ENCODE data around the gene LLGL2. TPM values are rescaled to one million over a fixed set of nuclear protein-coding genes. Genes with fewer than 3 reads are reported as not detected.

The LLGL2 gene
- total RNA-seq, 1 experiment from 2014 or later: 19.8 TPM

DNA sequence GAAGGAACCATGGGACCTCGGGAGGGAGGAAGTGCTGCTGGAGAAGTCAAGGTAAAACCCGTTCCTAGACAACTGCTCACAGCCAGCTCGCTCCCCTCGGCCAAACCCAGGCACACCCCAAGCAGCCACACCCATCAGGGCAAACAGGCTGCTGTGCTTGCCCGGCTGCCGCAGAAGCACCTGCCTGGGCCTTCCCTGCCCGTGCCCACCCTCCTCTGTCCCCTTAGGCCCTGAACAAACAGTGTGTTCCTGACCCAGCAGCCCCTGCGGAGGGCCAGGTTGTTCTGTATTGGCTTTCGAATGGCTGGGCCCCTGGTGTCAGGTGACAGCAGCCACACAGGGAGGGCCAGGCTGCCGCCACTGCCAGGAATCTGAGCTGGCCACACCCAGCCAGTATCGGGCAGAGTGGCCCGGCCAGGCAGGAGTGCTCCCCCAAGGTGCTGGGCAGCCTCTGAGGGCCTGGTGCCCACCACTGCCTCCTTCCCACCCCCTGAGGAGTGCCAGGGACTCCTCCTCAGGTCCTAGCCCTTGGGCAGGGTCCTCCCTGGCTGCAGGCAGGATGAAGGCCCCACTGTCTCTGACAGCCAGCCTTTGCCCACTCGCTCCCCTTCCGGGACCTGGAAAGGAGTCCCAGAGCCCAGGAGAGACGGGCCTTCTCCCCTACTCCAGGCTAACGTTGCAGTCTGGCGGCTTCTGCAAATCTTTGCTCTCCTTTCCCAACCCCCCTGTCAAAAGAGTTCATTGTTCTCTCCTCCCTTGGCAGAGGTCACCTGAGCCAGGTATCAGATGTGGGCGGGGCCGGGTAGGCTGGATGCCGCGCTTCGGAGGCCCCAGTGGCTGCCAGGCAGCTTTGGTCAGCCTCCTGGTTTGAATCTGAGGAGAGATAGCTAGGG, 24.0 kb downstream of the LLGL2 start:
- intact Hi-C loops (cut with micrococcal nuclease): no loop called here
- TF ChIP-seq CTCF (IDR thresholded peaks at IDR 0.05; ENCODE audit: unreplicated experiment): no peak
- H3K27me3 Mint-ChIP-seq (ENCODE audit: insufficient read depth, unreplicated experiment): no peaks in the 10 kb centered on the region
- BruUV-seq (replicated peaks): no TSS peak
- no peak overlapping the region for H3K4me3 Mint-ChIP-seq (ENCODE audit: unreplicated experiment)
- POLR2A ChIA-PET: interaction anchor here (0.7 to 1.8 kb wide), 7 partner anchors 14 to 288 kb away, joined by 3 to 5 read pairs (median 4); partner anchors contain the start of genes GGA3, MRPS7, RECQL5 and SAP30BP
- CTCF ChIA-PET: interaction anchor here (1.1 kb wide), 1 partner anchor 33 kb away, joined by 4 read pairs; the partner anchor contains the start of gene TSEN54
- H3K27ac Mint-ChIP-seq (ENCODE audit: low read depth, unreplicated experiment): no peak overlapping the region
- H3K36me3 Mint-ChIP-seq (ENCODE audit: insufficient read depth, unreplicated experiment): peaks cover 4% of the 10 kb centered on the region
- DNase-seq (ENCODE audit: unreplicated experiment): peak; percentile 68
- H3K9me3 Mint-ChIP-seq (ENCODE audit: unreplicated experiment): no peaks in the 10 kb centered on the region
- H3K4me1 Mint-ChIP-seq (ENCODE audit: insufficient read depth, unreplicated experiment): no peaks in the 10 kb centered on the region

- no peak for TF ChIP-seq CTCF (IDR thresholded peaks at IDR 0.05; ENCODE audit: unreplicated experiment)
- no peak for DNase-seq (ENCODE audit: unreplicated experiment)
- no peaks in the 10 kb centered on the region for H3K9me3 Mint-ChIP-seq (ENCODE audit: unreplicated experiment)
- ChIA-PET CTCF (interaction anchor here (0.7 kb wide), 1 partner anchor 77 kb away, joined by 3 read pairs; no protein-coding TSS in a partner anchor), POLR2A (interaction anchor here (1.2 to 1.8 kb wide), 2 partner anchors 117 to 288 kb away, joined by 4 read pairs; partner anchors contain the start of genes GGA3, MRPS7, RECQL5 and SAP30BP)
- intact Hi-C loops (cut with micrococcal nuclease): no loop called here
- no TSS peak for BruUV-seq (replicated peaks)
- no peaks in the 10 kb centered on the region for H3K27me3 Mint-ChIP-seq (ENCODE audit: insufficient read depth, unreplicated experiment)
- H3K36me3 Mint-ChIP-seq (ENCODE audit: insufficient read depth, unreplicated experiment): peaks cover 4% of the 10 kb centered on the region
- no peaks in the 10 kb centered on the region for H3K4me1 Mint-ChIP-seq (ENCODE audit: insufficient read depth, unreplicated experiment)
- no peak overlapping the region for H3K4me3 Mint-ChIP-seq (ENCODE audit: unreplicated experiment)
- no peak overlapping the region for H3K27ac Mint-ChIP-seq (ENCODE audit: low read depth, unreplicated experiment)
These were observed 24.6 kb downstream of the LLGL2 start for GRCh38 chr17:75550139-75550465.

GRCh38 chr17:75551266-75551665, 25.8 kb downstream of the LLGL2 start:
- DNase-seq (ENCODE audit: unreplicated experiment): no peak
- no peaks in the 10 kb centered on the region for H3K4me1 Mint-ChIP-seq (ENCODE audit: insufficient read depth, unreplicated experiment)
- H3K9me3 Mint-ChIP-seq (ENCODE audit: unreplicated experiment): no peaks in the 10 kb centered on the region
- no peak for TF ChIP-seq CTCF (IDR thresholded peaks at IDR 0.05; ENCODE audit: unreplicated experiment)
- ChIA-PET POLR2A (interaction anchor here (1.7 kb wide), 1 partner anchor 19 kb away, joined by 5 read pairs; no protein-coding TSS in a partner anchor), CTCF (interaction anchor here (0.6 to 1.0 kb wide), 5 partner anchors 26 to 462 kb away, joined by 3 to 4 read pairs (median 3); partner anchors contain the start of gene SMIM5)
- intact Hi-C loops (cut with micrococcal nuclease): no loop called here
- no peak overlapping the region for H3K4me3 Mint-ChIP-seq (ENCODE audit: unreplicated experiment)
- H3K27ac Mint-ChIP-seq (ENCODE audit: low read depth, unreplicated experiment): no peak overlapping the region
- peaks cover 4% of the 10 kb centered on the region for H3K36me3 Mint-ChIP-seq (ENCODE audit: insufficient read depth, unreplicated experiment)
- no TSS peak for BruUV-seq (replicated peaks)
- no peaks in the 10 kb centered on the region for H3K27me3 Mint-ChIP-seq (ENCODE audit: insufficient read depth, unreplicated experiment)
